HG03520 (cell line): Measurements from ENCODE around the gene EPB41L1.

ENCODE experiments used
- ATAC-seq: cut with Tn5 transposase; IDR thresholded peaks from one replicate; pipeline ENCODE4 v1.9.1; 2021; ENCODE audit warnings: mild to moderate bottlenecking, moderate library complexity; ENCODE audit not compliant: unreplicated experiment

Gene EPB41L1

DNA sequence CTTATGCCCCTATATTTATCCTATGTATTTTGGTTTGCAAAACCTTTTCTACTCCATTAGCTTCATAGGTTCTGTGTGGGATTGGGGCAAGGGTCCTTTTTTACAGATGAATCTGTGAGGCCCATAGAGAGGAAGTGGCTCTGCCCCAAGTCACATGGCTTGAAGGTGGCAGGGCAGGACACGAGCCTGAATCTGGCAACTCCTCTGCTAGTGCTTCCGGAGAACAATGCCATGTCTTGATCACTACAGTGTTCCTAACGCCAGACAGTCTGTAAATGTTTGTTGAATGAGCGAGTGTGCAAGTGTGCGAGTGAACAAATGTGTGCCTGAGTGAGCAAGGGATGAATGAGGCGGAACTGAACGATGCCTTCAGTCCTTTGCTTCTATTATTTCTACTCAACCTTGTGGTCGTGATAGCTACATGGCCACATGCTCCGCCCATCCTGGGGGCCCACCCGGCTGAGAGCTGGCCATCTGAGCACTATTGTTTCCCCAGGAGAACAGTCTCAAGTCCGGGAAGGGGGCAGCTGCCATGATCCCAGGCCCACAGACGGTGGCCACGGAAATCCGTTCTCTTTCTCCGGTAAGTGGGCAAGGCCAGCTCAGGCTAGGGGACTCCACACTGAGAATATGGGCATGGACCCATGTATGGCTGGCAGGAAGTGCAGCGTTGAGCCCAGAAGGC lies 64.0 kb downstream of the EPB41L1 start:
- no peak for ATAC-seq

- ATAC-seq, result no peak
Measured at GRCh38 chr20:36219671-36220220, 65.2 kb downstream of the EPB41L1 start.

DNA sequence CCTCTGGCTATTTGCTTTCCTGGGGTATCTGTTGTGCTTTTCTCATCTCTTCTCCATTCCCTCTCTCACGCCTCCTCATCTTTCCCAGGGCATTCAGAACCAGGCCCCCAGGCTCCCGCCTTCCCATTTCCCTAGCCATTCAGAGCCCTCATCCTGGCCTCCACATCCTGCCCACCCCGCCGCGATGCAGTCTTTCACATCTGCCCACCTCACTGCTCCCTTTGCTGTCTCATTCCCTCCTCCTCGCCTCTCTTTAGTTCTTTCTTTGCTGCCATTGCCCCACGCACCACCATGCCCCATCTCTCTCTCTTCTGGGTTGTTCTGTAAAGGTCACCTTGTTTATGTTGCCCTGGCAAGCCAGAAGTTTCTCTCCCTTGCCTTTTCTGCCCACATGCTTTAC lies 71.1 kb downstream of the EPB41L1 start:
- no peak for ATAC-seq

DNA sequence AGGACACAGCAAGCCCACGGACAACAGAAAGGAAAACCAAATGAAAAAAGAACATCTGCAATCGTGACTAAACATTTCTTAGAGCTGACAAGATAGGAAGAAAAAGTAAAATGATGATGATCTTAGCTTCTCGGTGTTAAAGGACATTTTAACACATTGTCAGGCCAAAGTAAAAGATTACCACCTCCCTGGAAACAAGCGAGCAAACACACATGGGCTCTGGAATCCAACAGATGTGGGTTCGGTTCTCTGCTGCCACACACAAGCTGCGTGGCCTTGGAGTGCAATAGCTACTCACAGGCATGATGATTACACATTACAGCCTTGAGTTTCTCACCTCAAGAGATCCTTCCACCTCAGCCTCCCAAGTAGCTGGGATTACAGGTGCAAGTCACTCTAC lies 74.2 kb downstream of the EPB41L1 start:
- no peak for ATAC-seq

DNA sequence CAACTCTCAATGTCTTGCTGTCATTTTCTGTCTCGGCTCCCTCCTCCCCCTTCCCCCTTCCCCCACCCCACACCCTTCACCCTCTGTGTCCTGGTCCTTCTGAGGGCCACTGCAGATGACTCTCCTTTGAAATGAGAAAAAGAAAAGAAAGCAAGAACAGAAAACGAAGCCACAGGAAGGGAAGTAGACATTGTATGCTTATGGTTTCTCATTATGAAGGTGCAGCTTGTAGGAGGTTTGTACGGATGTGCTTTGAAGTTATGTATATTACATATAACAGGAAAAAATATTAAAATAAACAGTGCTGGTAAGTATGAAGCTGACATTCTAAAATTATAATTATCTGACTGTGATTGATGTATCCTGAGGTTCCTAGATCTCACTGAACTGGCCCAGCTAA lies 75.5 kb downstream of the EPB41L1 start:
- ATAC-seq, result no peak

GRCh38 chr20:36231331-36231730 lies 76.8 kb downstream of the EPB41L1 start:
- ATAC-seq, result no peak

DNA sequence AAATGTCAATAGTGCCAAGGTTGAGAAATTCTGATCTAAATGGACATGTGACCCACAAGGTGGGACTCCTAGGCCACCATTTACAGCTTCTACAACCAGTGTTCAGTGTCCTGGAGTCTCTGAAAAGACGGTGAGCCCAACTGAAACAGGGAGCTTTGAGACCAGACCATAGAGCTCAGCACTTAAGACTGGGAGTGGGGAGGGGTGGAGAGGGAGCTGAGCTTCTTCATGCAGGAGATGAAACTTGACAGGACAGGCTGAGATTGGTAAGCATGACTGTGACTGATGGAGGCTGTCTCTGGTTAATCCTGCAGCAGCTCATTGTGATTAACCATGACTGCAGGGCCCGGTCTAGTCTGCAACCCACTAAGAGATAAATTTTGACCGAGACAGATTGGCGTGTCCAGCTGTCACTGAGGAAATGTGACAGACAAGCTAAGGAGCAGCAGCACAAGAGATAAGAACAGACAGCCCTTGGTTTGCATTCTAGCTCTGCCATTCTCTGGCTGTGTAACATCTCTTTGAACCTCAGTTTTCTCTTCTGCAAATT lies 80.3 kb downstream of the EPB41L1 start:
- no peak for ATAC-seq

DNA sequence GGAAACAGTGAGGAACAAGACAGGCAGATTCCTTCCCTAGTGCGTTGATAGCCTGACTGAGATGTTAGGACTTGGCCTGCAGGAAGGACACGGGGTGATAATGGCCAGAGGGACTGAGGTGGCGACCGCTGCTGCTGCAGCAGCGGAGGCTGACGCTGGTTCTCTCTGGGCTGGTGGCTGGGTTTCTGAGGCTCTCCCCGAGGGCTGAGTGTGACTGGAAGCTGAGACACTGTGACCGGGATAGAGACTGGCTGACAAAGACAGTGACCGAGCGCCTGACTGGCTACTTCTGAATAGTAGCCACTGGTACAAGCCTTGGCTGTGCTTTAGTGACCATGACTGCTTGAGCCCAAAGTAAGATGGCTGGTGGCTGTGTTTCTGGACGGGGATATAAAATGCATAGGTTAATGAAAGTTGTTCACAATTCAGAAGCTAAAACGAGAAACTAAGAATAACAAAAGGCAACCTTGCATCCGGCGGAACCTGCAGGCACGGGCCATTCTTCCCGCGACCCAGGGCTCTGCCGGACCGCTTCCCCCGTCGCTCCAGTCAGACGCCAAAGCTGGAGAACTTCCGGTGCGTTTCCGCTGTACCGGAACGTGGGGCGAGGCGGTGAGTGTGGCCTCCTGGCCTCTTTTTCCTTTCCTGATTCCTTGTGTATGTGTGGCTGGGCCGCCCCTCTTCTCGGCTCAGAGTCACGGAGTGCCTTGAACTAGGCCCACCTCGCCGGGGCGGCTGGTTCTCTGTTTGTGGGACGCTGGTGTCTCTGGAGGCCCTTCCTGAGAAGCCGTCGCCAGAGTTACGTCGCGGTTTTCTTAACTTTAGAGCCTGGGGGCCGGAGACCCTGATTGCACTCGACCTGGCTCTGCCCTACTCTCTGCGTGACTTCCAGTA lies 81.6 kb downstream of the EPB41L1 start, which contains the start of gene AAR2:
TSS of gene AAR2 (plus strand) at position 587 of the 894 bp plus-strand sequence. CDS start 3,391 bp downstream, outside the sequence.
- no peak for ATAC-seq

GRCh38 chr20:36236786-36237121 lies 82.2 kb downstream of the EPB41L1 start:
- no peak for ATAC-seq

GRCh38 chr20:36237477-36237876 lies 82.9 kb downstream of the EPB41L1 start:
- ATAC-seq, result no peak

GRCh38 chr20:36238153-36238552 lies 83.6 kb downstream of the EPB41L1 start:
- no peak for ATAC-seq

GRCh38 chr20:36238760-36239159 lies 84.2 kb downstream of the EPB41L1 start:
- no peak for ATAC-seq

- ATAC-seq, result no peak
Measured at GRCh38 chr20:36240076-36240475, 85.5 kb downstream of the EPB41L1 start.

GRCh38 chr20:36241678-36242077 lies 87.1 kb downstream of the EPB41L1 start:
- ATAC-seq, result no peak

DNA sequence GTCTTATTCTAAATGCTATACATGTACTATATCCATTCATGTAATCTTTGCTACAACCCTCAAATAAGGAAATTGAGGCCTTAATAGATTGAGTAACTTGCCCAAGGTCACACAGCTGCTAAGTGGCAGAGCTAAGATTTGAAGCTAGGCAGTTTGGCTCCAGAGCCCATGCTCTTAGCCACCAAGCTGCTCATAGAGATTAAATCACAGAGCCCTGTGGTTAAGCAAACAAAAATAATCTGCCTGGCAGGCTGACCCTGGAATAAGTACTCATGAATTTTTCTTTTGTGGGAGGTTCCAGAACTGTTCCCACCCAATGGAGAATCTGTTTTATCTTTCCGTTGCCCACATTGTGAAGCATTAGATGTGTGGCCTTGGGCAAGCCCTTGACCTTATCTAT lies 89.2 kb downstream of the EPB41L1 start:
- ATAC-seq, result no peak

DNA sequence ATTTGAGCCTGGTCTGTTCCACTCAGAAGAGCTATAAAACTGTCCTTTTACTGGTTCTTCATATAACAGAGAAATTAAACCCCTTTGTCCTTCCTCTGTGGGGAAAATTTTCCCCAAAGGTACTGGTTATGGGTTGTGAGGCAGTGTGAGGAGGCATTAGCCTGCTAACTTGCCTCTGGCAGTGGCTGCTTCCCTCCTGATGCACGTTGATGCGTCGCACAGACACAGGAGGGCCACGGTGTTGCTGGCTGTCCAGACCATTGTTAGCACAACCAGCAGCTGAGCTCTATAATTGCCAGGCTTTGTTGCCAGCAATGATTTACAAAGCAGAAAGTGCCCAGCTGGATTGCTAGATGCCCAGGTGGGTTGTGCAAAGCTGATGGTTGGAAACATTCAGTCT lies 91.9 kb downstream of the EPB41L1 start:
- ATAC-seq, result no peak

DNA sequence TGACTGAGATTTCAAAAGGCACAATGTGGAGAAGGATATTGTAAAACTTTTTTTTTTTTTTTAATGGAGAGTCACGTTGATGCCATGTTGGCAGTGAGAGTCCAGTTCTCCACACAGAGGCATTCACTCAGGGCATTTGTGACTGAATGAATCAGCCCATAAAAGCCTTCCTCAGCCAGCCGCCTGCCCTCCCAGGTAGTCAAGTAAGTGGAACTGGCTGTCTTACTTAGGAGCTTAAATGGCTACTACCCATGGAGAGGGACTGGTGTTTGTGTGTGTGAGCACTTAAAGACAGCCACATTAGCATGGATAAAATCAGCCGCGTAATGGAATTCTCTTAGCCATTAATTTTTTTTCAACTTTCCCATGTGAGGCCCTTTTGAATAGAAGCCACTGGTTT lies 94.3 kb downstream of the EPB41L1 start:
- no peak for ATAC-seq

DNA sequence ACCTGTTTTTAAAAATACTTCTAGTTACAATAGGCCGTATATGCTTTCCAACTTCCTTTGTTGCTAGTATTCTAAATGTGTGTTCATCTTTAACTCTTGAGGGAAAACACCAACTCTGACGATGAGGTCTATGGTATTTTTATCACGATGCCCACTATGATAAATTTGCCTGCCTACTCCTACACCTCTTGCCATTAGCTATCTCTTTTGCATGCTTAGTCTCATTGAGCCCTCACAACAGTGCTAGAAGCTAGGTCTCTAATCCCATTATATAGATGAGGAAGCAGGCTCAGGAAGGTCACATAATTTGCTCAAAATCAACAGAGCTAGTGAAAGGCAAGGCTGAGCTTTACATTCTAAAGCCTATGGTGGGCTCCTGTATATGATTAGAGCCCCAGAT lies 94.9 kb downstream of the EPB41L1 start:
- no peak for ATAC-seq

DNA sequence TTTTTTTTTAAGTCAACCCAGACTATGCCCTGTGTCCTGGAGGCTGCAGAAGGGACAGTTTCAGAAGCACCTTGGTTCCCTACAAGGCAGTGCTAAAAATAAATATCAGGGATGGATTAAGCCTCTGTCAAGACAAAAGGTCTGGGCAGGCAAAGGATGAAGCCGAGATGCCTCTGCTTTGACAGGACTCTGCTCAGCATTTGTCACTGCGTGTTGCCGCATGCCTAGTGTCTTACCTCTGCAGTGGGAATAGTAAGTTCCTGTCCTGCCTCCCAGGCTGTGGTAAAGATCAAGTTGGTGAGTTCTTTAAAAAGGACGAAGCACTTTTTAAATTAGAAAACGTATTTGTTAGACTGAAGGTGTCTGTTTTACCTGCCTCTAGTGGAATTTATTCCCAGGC lies 96.9 kb downstream of the EPB41L1 start:
- ATAC-seq, result no peak

- ATAC-seq, result no peak
Measured at GRCh38 chr20:36252511-36252910, 98.0 kb downstream of the EPB41L1 start.

- no peak for ATAC-seq
Measured at GRCh38 chr20:36253036-36253435, 98.5 kb downstream of the EPB41L1 start.

DNA sequence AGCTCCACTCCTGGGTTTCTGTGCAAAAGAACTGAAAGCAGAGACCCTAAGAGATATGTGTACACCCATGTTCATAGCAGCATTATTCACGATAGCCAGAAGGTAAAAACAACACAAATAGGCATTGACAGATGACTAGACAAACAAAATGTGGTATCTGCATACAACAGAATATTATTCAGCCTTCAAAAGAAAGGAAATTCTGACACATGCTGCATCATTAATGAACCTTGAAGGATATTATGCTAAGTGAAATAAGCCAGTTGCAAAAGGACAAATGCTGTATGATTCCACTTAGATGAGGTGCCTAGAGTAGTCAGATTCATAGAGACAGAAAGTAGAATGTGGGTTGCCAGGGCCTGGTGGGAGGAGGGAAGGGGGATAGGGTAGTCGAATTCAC lies 99.5 kb downstream of the EPB41L1 start:
- no peak for ATAC-seq
